Dendritic cell treated with granulocyte-macrophage colony-stimulating factor and Interleukin-4, amounts not matched to agents 40 ng/mL and 50 ng/mL, for 4 days (primary cell): ENCODE data around the gene CSNK2A1.
A peak's percentile ranks its signal among the peaks of the same experiment; 100 is the strongest.
"Not testable (repeated sequence)": the region's sequence is repeated elsewhere in the genome, so short reads cannot be mapped to it uniquely, and the experiment has no call there.

ENCODE experiments used
- H3K27ac Mint-ChIP-seq: one replicate; pipeline ENCODE4 v1.8.0; 2022; ENCODE audit warnings: mild to moderate bottlenecking, mixed read lengths
- H3K27me3 Mint-ChIP-seq: one replicate; pipeline ENCODE4 v1.8.0; 2022; ENCODE audit warnings: mild to moderate bottlenecking, mixed read lengths
- H3K36me3 Mint-ChIP-seq: one replicate; pipeline ENCODE4 v1.8.0; 2022; ENCODE audit warnings: low read depth, mixed read lengths
- H3K4me1 Mint-ChIP-seq: one replicate; pipeline ENCODE4 v1.8.0; 2022; ENCODE audit warnings: low read depth, mixed read lengths
- H3K4me3 Mint-ChIP-seq: one replicate; pipeline ENCODE4 v1.8.0; 2022; ENCODE audit warnings: mild to moderate bottlenecking, moderate library complexity, mixed read lengths
- H3K9me3 Mint-ChIP-seq: one replicate; pipeline ENCODE4 v1.8.0; 2022; ENCODE audit warnings: mixed read lengths
- intact Hi-C: fragments of 100-400 bp; cut with micrococcal nuclease; formaldehyde crosslinking; loops from one replicate; pipeline ENCODE4 v1.15.0; 2022

The CSNK2A1 gene

DNA sequence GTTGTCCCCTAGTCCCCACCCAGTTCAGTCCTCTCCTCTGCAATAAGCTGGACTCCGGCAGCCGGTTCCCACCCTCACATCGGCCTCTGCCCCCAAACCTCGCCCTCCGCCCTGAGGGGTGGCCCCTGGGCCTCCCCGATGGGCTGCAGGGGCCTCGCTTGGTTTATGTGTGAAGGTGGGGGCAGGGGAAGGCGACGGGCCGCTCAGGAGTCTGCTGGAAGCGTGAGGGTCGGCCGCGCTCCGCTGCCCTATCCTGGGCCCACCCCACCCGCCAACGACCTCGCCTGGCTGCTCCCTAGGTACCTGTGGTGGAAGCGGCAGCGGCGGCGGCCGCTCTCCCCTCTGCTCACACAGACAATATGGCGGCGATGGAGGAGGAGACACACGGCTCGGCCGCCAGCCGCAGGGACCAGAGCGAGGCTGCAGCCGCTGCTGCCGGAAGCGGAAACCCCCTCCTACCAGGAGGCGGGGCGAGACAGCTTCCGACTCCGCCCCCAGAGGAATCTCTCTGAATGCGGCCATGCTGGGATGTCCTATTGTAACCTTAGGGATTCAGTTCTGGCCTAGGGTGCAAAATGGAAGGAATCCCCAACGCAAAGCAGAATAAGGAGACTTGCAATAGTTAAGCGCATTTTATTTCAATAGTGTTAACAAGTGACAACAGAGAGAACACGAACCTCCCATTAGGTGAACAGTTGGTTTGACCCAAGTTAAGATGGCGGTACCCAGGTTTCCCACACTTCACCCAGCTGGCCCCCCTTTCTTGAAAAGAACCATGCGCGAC, at the start of gene CSNK2A1:
TSS of gene CSNK2A1 (minus strand) at position 422 of the 784 bp plus-strand sequence. CDS start 35,239 bp downstream, outside the sequence.
- H3K27me3 Mint-ChIP-seq: peaks cover 10% of the 10 kb centered on the region
- H3K4me3 Mint-ChIP-seq: peak within 1 kb of the TSS; percentile 79
- peaks cover 29% of the 10 kb centered on the region for H3K36me3 Mint-ChIP-seq
- peaks cover 49% of the 10 kb centered on the region for H3K4me1 Mint-ChIP-seq
- intact Hi-C loops: no loop called here
- H3K9me3 Mint-ChIP-seq: peaks cover 8% of the 10 kb centered on the region
- peak within 1 kb of the TSS; percentile 94 for H3K27ac Mint-ChIP-seq

DNA sequence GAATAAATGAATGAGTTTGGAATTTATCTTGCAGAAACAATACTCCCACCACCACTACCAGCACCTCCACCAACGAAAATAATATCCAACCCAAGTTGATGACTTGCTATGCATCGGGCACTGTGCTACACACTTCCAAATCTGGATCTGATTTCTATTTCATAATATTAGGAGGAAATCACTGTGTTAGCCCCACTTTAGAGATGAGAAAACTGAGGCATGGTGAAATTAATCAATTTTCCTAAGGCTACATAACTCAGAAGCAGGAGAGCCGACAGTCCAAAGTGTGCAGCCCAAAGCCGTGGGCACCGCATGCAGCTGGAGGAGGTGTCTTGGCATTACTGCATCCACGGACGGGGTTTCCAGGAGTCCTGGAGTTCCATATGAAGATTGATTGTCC, 48.9 kb upstream of the CSNK2A1 start:
- Mint-ChIP-seq H3K36me3 (no peaks in the 10 kb centered on the region), H3K4me1 (peaks cover 8% of the 10 kb centered on the region), H3K27me3 (peaks cover 12% of the 10 kb centered on the region), H3K4me3 (no peak overlapping the region), H3K9me3 (no peaks in the 10 kb centered on the region), H3K27ac (no peak overlapping the region)
- intact Hi-C loops: no loop called here

DNA sequence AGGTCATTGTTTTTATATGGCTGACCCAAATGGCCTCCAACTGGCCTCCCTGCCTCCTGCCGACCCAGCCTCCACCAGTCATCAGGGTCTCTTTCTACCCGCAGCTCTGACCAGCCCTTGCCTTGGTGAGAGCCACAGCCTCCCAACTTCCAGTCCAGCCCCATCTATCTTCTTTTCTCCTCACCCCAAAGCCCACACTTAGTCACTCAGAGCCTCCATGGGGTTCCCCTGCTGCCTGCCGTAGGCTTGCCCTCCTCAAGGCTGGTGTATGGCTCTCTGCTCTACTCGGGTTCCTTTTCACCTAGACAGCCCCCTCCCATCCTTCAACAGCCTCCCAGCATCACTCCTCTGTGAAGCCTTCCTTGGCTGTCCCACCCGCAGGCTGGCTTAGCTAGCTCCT, 48.4 kb upstream of the CSNK2A1 start:
- Mint-ChIP-seq H3K27me3 (peaks cover 12% of the 10 kb centered on the region), H3K4me1 (peaks cover 8% of the 10 kb centered on the region), H3K4me3 (no peak overlapping the region), H3K27ac (peak overlapping the region; percentile 10), H3K36me3 (no peaks in the 10 kb centered on the region), H3K9me3 (no peaks in the 10 kb centered on the region)
- intact Hi-C loops: no loop called here

DNA sequence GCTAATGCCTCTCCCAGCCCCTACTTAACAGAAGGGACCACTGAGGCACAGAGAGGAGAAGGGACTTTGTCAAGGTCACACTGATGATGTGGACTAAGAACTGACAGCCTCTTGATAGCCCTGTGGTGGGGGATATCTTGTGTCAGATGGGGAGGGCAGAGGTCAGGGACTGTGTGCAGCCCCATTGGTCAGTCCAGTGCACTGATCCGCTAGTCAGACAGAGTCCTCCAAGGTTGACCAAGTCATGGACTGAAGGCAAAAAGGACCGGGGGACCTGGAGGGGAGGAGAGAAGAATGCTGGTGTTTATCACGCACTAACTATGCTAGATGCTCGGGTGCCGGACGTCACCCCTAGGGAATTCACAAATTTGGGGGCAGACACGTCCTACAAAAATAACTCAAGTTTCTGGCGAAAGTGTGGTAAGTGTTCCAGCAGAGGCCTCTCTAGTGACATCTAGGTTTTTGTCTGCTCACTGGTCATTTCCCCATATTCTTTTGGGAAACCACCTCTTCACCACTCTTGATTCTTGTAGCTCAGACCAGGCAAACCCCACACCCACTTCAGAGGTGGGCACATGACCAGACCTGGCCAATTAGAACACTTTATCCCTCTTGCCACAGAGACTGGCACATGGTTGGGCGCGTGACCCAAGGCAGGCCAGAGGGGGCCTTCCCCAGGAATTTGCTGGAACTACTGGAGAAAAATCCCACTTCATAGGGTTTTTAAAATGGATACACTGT, 45.5 kb upstream of the CSNK2A1 start:
- intact Hi-C loops: no loop called here
- H3K9me3 Mint-ChIP-seq: no peaks in the 10 kb centered on the region
- H3K4me1 Mint-ChIP-seq: peaks cover 8% of the 10 kb centered on the region
- H3K27me3 Mint-ChIP-seq: peaks cover 10% of the 10 kb centered on the region
- H3K27ac Mint-ChIP-seq: no peak overlapping the region
- H3K36me3 Mint-ChIP-seq: no peaks in the 10 kb centered on the region
- H3K4me3 Mint-ChIP-seq: no peak overlapping the region

DNA sequence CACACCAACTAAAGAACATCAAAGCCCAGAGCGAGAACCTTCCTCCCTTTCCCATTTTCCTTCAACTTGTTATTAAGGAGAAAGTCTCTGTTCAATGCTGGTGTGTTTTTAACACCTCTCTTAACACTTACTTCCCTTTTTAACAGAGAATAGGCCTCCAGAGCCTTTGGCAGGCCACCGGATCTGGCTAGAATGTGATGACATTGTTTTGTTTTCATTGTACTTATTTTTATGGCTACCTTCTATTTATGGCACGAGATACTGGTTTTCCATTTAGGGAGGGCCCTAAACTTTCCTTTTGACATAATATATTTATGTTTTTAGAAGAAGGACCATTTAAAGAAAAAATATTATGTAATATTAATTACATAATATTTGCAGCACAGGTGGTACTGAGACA, 44.9 kb upstream of the CSNK2A1 start:
- Mint-ChIP-seq H3K27me3 (peaks cover 10% of the 10 kb centered on the region), H3K9me3 (no peaks in the 10 kb centered on the region), H3K36me3 (no peaks in the 10 kb centered on the region), H3K27ac (no peak overlapping the region), H3K4me3 (no peak overlapping the region), H3K4me1 (peaks cover 8% of the 10 kb centered on the region)
- intact Hi-C loops: no loop called here

DNA sequence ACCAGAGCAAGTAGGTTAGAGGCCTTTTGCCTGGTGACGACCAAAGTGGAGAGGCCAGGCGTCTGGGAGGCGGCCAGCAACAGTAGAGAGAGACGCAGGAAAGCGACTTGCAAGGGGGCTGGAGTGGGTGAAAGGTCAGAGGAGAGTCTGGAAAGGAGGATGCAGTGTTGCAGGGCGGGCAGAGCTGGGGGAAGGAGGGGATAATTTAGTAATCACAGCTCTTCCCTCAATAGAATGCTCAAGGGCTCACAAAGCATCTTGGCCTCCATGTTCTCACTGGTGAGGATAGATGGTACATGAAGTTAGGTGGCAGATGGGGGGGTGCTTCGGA, 41.3 kb upstream of the CSNK2A1 start:
- Mint-ChIP-seq H3K4me3 (no peak overlapping the region), H3K4me1 (peaks cover 8% of the 10 kb centered on the region)
- intact Hi-C loops: no loop called here

DNA sequence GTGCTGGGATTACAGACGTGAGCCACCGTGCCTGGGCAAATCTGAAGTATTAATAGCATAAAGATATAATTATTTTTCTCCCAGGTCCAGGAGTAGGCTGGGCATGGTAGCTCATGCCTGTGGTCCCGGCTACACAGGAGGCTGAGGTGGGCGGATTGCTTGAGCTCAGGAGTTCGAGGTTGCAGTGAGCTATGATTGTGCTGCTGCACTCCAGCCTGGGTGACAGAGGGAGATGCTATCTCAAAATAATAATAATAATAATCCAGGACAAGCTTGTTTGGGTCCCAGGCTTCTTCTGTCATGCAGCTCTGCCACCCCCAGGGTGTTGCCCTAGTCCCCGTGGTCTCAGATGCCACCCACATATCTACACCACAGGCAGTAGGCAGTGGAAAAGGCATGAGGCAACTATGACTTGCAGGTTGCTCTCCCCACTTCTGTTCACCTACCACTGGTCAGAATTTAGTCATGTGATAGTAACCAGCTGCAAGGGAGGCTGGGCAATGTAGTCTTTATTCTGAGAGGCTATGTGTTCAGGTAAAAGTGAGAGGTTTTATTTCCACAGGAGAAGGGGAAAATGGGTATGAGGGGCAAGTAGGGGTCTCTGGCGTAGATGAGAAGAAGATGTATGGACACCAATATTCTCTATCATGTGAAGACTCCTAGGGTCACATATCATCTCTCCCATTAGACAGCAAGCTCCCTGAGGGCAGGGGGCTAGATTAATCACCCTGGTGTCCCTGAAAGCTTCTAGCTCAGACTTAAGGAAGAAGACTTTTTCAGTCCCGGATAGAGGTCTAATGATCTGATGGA, 40.8 kb upstream of the CSNK2A1 start:
- no peak overlapping the region for H3K27ac Mint-ChIP-seq
- intact Hi-C loops: no loop called here
- H3K9me3 Mint-ChIP-seq: no peaks in the 10 kb centered on the region
- no peaks in the 10 kb centered on the region for H3K36me3 Mint-ChIP-seq
- peaks cover 2% of the 10 kb centered on the region for H3K27me3 Mint-ChIP-seq
- H3K4me1 Mint-ChIP-seq: peaks cover 6% of the 10 kb centered on the region
- no peak overlapping the region for H3K4me3 Mint-ChIP-seq

More for the DNA sequence above, 41.3 kb upstream of the CSNK2A1 start:
- Mint-ChIP-seq H3K9me3 (no peaks in the 10 kb centered on the region), H3K36me3 (no peaks in the 10 kb centered on the region), H3K27me3 (peaks cover 2% of the 10 kb centered on the region), H3K27ac (no peak overlapping the region)

DNA sequence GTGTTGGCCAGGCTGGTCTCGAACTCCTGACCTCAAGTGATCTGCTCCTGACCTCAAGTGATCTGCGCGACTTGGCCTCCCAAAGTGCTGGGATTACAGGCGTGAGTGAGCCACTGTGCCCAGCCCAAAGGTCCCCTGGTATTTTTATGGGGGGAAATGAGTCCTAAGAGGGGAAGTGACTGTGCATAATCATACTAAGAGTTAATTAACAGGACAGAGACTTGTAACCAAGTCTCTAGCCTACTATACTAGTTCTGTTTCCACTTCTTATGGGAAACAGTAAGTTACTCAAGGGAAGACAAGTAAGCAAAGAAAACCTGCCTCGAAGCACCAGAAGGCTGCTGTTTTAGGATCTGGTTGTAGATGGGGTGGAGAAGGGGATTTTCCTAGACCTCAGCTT, 38.6 kb upstream of the CSNK2A1 start:
- Mint-ChIP-seq H3K27ac (no peak overlapping the region), H3K9me3 (no peaks in the 10 kb centered on the region), H3K27me3 (peaks cover 2% of the 10 kb centered on the region), H3K36me3 (no peaks in the 10 kb centered on the region), H3K4me1 (peaks cover 2% of the 10 kb centered on the region), H3K4me3 (no peak overlapping the region)
- intact Hi-C loops: no loop called here

DNA sequence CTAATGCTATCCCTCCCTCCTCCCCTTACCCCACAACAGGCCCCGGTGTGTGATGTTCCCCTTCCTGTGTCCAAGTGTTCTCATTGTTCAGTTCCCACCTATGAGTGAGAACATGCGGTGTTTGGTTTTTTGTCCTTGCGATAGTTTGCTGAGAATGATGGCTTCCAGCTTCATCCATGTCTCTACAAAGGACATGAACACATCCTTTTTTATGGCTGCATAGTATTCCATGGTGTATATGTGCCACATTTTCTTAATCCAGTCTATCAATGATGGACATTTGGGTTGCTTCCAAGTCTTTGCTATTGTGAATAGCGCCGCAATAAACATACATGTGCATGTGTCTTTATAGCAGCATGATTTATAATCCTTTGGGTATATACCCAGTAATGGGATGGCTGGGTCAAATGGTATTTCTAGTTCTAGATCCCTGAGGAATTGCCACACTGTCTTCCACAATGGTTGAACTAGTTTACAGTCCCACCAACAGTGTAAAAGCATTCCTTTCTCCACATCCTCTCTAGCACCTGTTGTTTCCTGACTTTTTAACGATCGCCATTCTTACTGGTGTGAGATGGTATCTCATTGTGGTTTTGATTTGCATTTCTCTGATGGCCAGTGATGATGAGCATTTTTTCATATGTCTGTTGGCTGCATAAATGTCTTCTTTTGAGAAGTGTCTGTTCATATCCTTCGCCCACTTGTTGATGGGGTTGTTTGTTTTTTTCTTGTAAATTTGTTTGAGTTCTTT, 35.5 kb upstream of the CSNK2A1 start:
- H3K27ac Mint-ChIP-seq, H3K4me1 Mint-ChIP-seq, H3K36me3 Mint-ChIP-seq, H3K9me3 Mint-ChIP-seq, H3K27me3 Mint-ChIP-seq, H3K4me3 Mint-ChIP-seq, intact Hi-C loops: not testable (repeated sequence)

DNA sequence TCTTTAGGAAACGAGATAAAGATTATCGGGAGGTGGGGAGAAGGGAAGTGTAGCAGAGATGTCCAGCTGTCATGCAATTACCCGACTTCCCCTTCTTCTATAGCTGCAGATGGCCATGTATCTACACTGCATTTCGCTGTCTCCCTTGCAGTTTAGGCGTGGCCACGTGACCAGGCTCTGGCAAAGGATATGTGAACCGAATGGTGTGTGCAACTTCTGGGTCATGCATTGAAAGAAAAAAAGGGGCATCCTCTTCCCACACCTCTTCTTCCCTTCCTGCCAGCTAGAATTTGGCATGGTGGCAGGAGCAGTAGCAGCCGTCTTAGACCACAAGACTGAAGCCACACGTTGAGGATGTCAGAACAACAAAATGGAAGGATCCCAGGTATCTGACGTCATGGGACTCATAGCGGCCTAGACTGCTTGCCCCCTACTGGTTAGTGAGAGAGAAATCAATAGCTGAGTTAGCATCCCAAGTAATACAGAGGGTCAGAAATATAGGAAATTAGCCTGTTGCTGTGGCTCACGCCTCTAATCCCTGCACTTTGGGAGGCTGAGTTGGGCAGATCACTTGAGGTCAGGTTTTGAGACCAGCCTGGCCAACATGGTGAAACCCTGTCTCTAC, 33.7 kb upstream of the CSNK2A1 start:
- Mint-ChIP-seq H3K27ac (no peak overlapping the region), H3K4me3 (no peak overlapping the region), H3K36me3 (no peaks in the 10 kb centered on the region), H3K4me1 (peaks cover 5% of the 10 kb centered on the region), H3K27me3 (peaks cover 27% of the 10 kb centered on the region), H3K9me3 (no peaks in the 10 kb centered on the region)
- intact Hi-C loops: no loop called here

DNA sequence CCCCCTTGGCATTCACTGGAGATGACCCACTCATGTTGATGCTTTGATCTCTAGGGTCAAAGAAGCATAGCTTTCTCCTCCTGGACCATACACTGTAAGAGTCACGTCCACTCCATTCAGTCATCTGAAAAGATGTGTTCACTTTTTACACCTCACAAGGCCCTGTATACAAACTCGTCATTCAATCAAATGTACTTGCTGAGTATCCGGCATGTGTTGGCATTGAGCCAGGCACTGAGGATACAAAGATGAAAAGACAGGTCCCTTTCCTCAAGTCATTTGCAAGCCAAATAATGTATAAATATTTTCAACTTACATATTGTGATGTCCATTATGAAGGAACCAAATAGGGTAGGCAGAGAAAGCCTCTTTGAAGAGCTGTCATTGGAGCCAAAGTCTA, 32.6 kb upstream of the CSNK2A1 start:
- Mint-ChIP-seq H3K4me3 (no peak overlapping the region), H3K36me3 (no peaks in the 10 kb centered on the region), H3K4me1 (peaks cover 5% of the 10 kb centered on the region), H3K9me3 (no peaks in the 10 kb centered on the region), H3K27me3 (peaks cover 35% of the 10 kb centered on the region), H3K27ac (no peak overlapping the region)
- intact Hi-C loops: no loop called here

DNA sequence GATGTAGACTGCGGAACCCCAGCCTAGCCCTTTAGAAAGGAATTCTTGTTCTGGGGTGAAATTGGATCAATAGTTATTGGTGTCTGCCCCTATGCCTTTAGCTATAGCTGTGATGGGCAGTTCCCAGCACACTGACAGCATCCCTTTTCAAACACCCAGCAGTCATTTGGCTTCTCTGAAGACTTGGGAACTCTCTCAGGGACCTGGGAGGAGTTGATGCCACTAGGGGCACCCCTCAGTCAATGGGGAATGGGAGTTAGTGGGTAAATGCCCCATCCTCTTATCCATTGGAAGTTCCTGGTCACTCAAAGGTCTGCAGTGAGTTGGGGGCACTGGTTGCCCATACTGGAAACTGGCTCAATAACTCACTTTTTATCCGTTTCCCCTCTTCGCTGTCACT, 31.6 kb upstream of the CSNK2A1 start:
- intact Hi-C loops: no loop called here
- no peaks in the 10 kb centered on the region for H3K9me3 Mint-ChIP-seq
- H3K27me3 Mint-ChIP-seq: peaks cover 36% of the 10 kb centered on the region
- no peak overlapping the region for H3K4me3 Mint-ChIP-seq
- peaks cover 5% of the 10 kb centered on the region for H3K4me1 Mint-ChIP-seq
- H3K36me3 Mint-ChIP-seq: no peaks in the 10 kb centered on the region
- H3K27ac Mint-ChIP-seq: no peak overlapping the region

DNA sequence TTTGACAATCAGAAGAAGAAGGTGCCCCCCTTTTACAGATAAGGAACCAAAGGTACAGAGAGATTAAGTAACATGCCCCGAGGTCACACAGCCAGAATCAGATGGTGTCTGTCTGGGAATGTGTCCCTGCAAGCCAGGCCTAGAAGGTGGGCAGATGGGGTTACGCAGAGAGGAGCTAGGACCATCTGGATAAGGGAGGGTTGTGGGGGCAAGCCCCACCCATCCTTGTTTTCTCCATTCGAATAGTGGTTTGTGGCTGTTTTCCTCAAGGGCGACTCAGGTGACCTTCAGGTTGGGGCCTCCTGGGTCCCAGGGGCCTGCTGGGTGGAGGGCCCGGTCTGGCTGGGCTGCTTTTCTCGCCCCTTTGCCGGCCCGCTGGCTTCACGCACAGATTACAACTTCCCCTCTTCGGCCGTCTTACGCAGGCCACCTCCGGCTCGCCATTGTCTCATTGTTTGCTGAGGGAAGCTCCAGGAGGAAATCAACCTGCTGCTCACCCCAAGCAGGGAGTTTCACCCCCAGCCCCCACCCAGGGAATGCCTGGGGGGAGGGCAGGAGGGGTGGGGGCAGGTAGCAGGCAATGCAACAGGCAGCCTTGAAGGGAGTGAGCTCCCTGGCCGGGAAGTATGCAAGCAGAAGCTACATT, 30.8 kb upstream of the CSNK2A1 start:
- Mint-ChIP-seq H3K27me3 (peaks cover 36% of the 10 kb centered on the region), H3K4me3 (no peak overlapping the region), H3K27ac (no peak overlapping the region), H3K4me1 (peaks cover 5% of the 10 kb centered on the region), H3K36me3 (no peaks in the 10 kb centered on the region), H3K9me3 (no peaks in the 10 kb centered on the region)
- intact Hi-C loops: no loop called here
